Suprapubic skin (tissue), 4 donors: ENCODE data around the gene ADORA1.

Experiments used
- CTCF ChIP-seq, 2 donors: fragments of 200-600 bp in 1 of 2; fragments of 450-650 bp in 1 of 2; sonication (generic) in 1 of 2; IDR thresholded peaks; one replicate each; pipeline ENCODE4 v1.5.1; 2016 to 2019; ENCODE audit warnings: antibody characterized with exemption in 2 of 2, mild to moderate bottlenecking in 1 of 2, moderate library complexity in 1 of 2
- EP300 ChIP-seq: sonication (generic); formaldehyde crosslinking; IDR thresholded peaks from one replicate; pipeline ENCODE4 v1.6.1; 2017; ENCODE audit warnings: antibody characterized with exemption
- POLR2A ChIP-seq, 2 donors: fragments of 450-650 bp; IDR thresholded peaks; one replicate each; pipeline ENCODE4 v1.6.1; 2017; ENCODE audit warnings: antibody characterized with exemption in 2 of 2, mild to moderate bottlenecking in 2 of 2, moderate library complexity in 2 of 2
- POLR2AphosphoS5 ChIP-seq, 3 donors: sonication (generic); formaldehyde crosslinking; IDR thresholded peaks; one replicate each; pipeline ENCODE4 v1.6.1; 2017; ENCODE audit warnings: antibody characterized with exemption in 3 of 3

- TF ChIP-seq POLR2A (IDR thresholded peaks at IDR 0.05) (no peak), POLR2AphosphoS5 (IDR thresholded peaks at IDR 0.05) (no peak), CTCF (IDR thresholded peaks at IDR 0.05) (no peak), EP300 (no peak)
Observed at GRCh38 chr1:203138066-203138465, 10.5 kb downstream of the ADORA1 start.
